Fibroblast of lung (primary cell): ENCODE measurements around the gene NUP93.

Experiments used
- EZH2 ChIP-seq: IDR thresholded peaks from 2 replicates; pipeline ENCODE4 v1.5.1; 2012; ENCODE audit warnings: low read length, control low read depth, mild to moderate bottlenecking; ENCODE audit errors: missing control alignments
- TF ChIP-seq, protein P1 (sequence below), 2 donors: IDR thresholded peaks in 1 of 2; conservative IDR thresholded peaks in 1 of 2; 1 replicate in 1 of 2; 2 replicates in 1 of 2; pipeline ENCODE4 v1.5.1; 2011 to 2012; ENCODE audit warnings: low read length in 2 of 2, control low read depth in 1 of 2, inconsistent platforms in 1 of 2, low read depth in 1 of 2, mild to moderate bottlenecking in 1 of 2

DNA sequence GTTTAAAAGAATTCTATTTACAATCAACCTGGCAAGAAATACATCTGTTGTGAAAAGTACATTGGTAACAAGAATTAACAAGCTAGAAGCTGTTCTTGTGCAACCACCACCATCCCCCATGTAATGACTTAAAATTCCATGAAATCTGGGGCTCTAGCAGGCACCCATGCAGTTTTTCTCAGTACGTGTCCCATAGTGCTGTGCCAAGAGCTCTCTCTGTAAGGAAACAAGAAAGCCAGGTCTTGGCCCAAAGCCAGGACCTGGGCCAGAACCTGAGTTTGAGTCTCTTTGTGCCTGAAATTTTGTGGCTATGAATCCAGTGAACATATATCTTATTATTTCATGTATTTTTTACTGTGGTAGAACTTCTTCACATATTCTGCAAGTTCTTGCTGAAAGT is 46.6 kb downstream of the NUP93 start:
- no peak for TF ChIP-seq EZH2
- TF ChIP-seq, protein P1, sequence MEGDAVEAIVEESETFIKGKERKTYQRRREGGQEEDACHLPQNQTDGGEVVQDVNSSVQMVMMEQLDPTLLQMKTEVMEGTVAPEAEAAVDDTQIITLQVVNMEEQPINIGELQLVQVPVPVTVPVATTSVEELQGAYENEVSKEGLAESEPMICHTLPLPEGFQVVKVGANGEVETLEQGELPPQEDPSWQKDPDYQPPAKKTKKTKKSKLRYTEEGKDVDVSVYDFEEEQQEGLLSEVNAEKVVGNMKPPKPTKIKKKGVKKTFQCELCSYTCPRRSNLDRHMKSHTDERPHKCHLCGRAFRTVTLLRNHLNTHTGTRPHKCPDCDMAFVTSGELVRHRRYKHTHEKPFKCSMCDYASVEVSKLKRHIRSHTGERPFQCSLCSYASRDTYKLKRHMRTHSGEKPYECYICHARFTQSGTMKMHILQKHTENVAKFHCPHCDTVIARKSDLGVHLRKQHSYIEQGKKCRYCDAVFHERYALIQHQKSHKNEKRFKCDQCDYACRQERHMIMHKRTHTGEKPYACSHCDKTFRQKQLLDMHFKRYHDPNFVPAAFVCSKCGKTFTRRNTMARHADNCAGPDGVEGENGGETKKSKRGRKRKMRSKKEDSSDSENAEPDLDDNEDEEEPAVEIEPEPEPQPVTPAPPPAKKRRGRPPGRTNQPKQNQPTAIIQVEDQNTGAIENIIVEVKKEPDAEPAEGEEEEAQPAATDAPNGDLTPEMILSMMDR (conservative IDR thresholded peaks at IDR 0.05 in 1 of 2, IDR thresholded peaks at IDR 0.05 in 1 of 2; ENCODE audit: low read depth in 1 of 2, low read length in 2 of 2): no peak
